Spleen (tissue), 7 donors: ENCODE measurements around the gene PLXND1.

Experiments
- POLR2A ChIP-seq, 3 donors: fragments of 450-650 bp; IDR thresholded peaks; one replicate each; pipeline ENCODE4 v1.5.1; 2017; ENCODE audit warnings: antibody characterized with exemption in 3 of 3, mild to moderate bottlenecking in 1 of 3
- POLR2AphosphoS5 ChIP-seq, 3 donors: sonication (generic); formaldehyde crosslinking; IDR thresholded peaks; one replicate each; pipeline ENCODE4 v1.5.1; 2017; ENCODE audit warnings: antibody characterized with exemption in 3 of 3
- TF ChIP-seq, protein P1 (sequence below), 11 experiments: fragments of 200-600 bp in 7 of 11; fragments of 450-650 bp in 4 of 11; sonication (generic) in 4 of 11; IDR thresholded peaks in 8 of 11; conservative IDR thresholded peaks in 3 of 11; 1 replicate in 7 of 11; 2 replicates in 4 of 11; pipeline versions ENCODE4 v1.4.0 to v1.8.0; 2016 to 2021; ENCODE audit warnings: antibody characterized with exemption in 11 of 11, inconsistent platforms in 4 of 11, mild to moderate bottlenecking in 1 of 11
- donor health status: DM: no; HTN: no; CAD: no; lungs with moderate emphysema.
- donor health status: DM: no; HTN: no; CAD: no.
- donor health status: DM: no; HTN: no; CAD: no.

DNA sequence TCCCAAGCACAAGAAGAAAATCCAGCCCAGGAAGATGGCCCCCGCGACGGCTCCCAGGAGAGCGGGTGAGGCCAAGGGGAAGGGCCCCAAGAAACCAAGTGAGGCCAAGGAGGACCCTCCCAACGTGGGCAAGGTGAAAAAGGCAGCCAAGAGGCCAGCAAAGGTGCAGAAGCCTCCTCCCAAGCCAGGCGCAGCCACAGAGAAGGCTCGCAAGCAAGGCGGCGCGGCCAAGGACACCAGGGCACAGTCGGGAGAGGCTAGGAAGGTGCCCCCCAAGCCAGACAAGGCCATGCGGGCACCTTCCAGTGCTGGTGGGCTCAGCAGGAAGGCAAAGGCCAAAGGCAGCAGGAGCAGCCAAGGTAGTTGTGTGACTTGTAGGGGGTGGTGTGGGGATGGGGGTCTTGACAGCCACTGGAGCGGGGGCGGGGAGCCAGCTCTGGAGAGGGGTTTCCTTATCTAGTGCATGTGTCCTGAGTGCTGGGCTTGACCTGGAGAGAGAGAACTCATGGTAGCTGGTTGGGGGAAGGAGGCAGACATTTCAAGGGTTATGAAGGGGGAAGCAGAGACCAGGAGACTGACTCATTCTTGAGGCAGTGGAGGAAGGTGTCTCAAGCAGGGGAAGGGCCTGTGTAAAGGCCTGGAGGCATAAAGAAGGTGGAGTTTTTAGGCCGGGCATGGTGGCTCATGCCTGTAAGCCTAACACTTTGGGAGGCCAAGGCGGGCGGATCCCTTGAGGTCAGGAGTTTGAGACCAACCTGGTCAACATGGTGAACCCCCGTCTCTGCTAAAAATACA lies 57.3 kb downstream of the PLXND1 start:
- no peak for TF ChIP-seq POLR2A (IDR thresholded peaks at IDR 0.05)
- TF ChIP-seq POLR2AphosphoS5 (IDR thresholded peaks at IDR 0.05), result no peak
- TF ChIP-seq, protein P1, sequence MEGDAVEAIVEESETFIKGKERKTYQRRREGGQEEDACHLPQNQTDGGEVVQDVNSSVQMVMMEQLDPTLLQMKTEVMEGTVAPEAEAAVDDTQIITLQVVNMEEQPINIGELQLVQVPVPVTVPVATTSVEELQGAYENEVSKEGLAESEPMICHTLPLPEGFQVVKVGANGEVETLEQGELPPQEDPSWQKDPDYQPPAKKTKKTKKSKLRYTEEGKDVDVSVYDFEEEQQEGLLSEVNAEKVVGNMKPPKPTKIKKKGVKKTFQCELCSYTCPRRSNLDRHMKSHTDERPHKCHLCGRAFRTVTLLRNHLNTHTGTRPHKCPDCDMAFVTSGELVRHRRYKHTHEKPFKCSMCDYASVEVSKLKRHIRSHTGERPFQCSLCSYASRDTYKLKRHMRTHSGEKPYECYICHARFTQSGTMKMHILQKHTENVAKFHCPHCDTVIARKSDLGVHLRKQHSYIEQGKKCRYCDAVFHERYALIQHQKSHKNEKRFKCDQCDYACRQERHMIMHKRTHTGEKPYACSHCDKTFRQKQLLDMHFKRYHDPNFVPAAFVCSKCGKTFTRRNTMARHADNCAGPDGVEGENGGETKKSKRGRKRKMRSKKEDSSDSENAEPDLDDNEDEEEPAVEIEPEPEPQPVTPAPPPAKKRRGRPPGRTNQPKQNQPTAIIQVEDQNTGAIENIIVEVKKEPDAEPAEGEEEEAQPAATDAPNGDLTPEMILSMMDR (IDR thresholded peaks at IDR 0.05 in 8 of 11, conservative IDR thresholded peaks at IDR 0.05 in 3 of 11), result no peak
